Activated CD8-positive, alpha-beta T cell treated with anti-CD3 and anti-CD28 coated beads for 36 hours (primary cell): Measurements from ENCODE around the gene GNS. TPM values are rescaled to one million over a fixed set of nuclear protein-coding genes. Genes with fewer than 3 reads are reported as not detected.

Experiments used
- ATAC-seq: fragments of 200-7000 bp; cut with Tn5 transposase; one replicate; pipeline ENCODE4 v1.10.0; 2021; ENCODE audit warnings: mild to moderate bottlenecking, moderate library complexity
- CTCF ChIA-PET: fragments of 350-600 bp; sonication (Branson Sonifier 250); formaldehyde crosslinking; loops from one replicate; lab custom pipeline; 2021; ENCODE audit warnings: antibody characterized with exemption; lab: Charles Lee
- POLR2A ChIA-PET: fragments of 350-600 bp; sonication (Branson Sonifier 250); formaldehyde crosslinking; loops from one replicate; lab custom pipeline; 2021; ENCODE audit warnings: antibody characterized with exemption; lab: Charles Lee
- DNase-seq: peaks from one replicate; pipeline ENCODE4 v3.0.0-alpha.2; 2020
- H3K27ac Mint-ChIP-seq: one replicate; pipeline ENCODE4 v1.8.0; 2021; ENCODE audit warnings: mild to moderate bottlenecking, mixed read lengths
- H3K27me3 Mint-ChIP-seq: one replicate; pipeline ENCODE4 v1.8.0; 2021; ENCODE audit warnings: mixed read lengths
- H3K36me3 Mint-ChIP-seq: one replicate; pipeline ENCODE4 v1.8.0; 2021; ENCODE audit warnings: low read depth, mixed read lengths
- H3K4me1 Mint-ChIP-seq: one replicate; pipeline ENCODE4 v1.8.0; 2021; ENCODE audit warnings: low read depth, mixed read lengths
- H3K4me3 Mint-ChIP-seq: one replicate; pipeline ENCODE4 v1.8.0; 2021; ENCODE audit warnings: mild to moderate bottlenecking, moderate library complexity, mixed read lengths
- H3K9me3 Mint-ChIP-seq: one replicate; pipeline ENCODE4 v1.8.0; 2021; ENCODE audit warnings: mixed read lengths
- CTCF ChIP-seq: fragments of 200-600 bp; IDR thresholded peaks from one replicate; pipeline ENCODE4 v1.8.0; 2022; ENCODE audit warnings: antibody characterized with exemption, mild to moderate bottlenecking
- intact Hi-C: fragments of 100-400 bp; cut with micrococcal nuclease; formaldehyde crosslinking; loops from one replicate; pipeline ENCODE4 v1.10.0; 2022
- total RNA-seq, 2 experiments: library from RNA; stranded (reverse); gene quantifications; one replicate each; pipeline ENCODE4 v1.2.3, GENCODE V29; 2021

Gene GNS
- total RNA-seq, 2 experiments from 2014 or later = 16.4 to 19.2 TPM

- ChIA-PET POLR2A (no interaction called here), CTCF (interaction anchor here (2.4 to 2.5 kb wide), 2 partner anchors 19 to 167 kb away, joined by 8 to 9 read pairs; no protein-coding TSS in a partner anchor)
- H3K4me3 Mint-ChIP-seq = no peak overlapping the region
- intact Hi-C loops = no loop called here
- no peaks in the 10 kb centered on the region for H3K27me3 Mint-ChIP-seq
- peaks cover 24% of the 10 kb centered on the region for H3K4me1 Mint-ChIP-seq
- DNase-seq (no peak), ATAC-seq (no peak)
- no peaks in the 10 kb centered on the region for H3K9me3 Mint-ChIP-seq
- peaks cover 43% of the 10 kb centered on the region for H3K36me3 Mint-ChIP-seq
- H3K27ac Mint-ChIP-seq = peak overlapping the region; percentile 53
- TF ChIP-seq CTCF = no peak
Measured at GRCh38 chr12:64716839-64717455, 42.3 kb downstream of the GNS start.

- CTCF ChIA-PET = interaction anchor here (0.9 to 2.4 kb wide), 3 partner anchors 21 to 167 kb away, joined by 3 to 9 read pairs (median 4); no protein-coding TSS in a partner anchor
- ATAC-seq (no peak), DNase-seq (no peak)
- peaks cover 24% of the 10 kb centered on the region for H3K4me1 Mint-ChIP-seq
- no peak overlapping the region for H3K4me3 Mint-ChIP-seq
- no peaks in the 10 kb centered on the region for H3K9me3 Mint-ChIP-seq
- no peak for TF ChIP-seq CTCF
- intact Hi-C loops = no loop called here
- H3K27me3 Mint-ChIP-seq = no peaks in the 10 kb centered on the region
- POLR2A ChIA-PET = no interaction called here
- H3K27ac Mint-ChIP-seq = peak overlapping the region; percentile 53
- peaks cover 42% of the 10 kb centered on the region for H3K36me3 Mint-ChIP-seq
Measured at GRCh38 chr12:64716371-64716770, 42.8 kb downstream of the GNS start.

- no peaks in the 10 kb centered on the region for H3K27me3 Mint-ChIP-seq
- H3K9me3 Mint-ChIP-seq = no peaks in the 10 kb centered on the region
- DNase-seq (peak; percentile 62), ATAC-seq (peak; percentile 91)
- ChIA-PET CTCF (interaction anchor here (1.0 kb wide), 1 partner anchor 9 kb away, joined by 4 read pairs; no protein-coding TSS in a partner anchor), POLR2A (interaction anchor here (1.6 kb wide), 1 partner anchor 9 kb away, joined by 7 read pairs; no protein-coding TSS in a partner anchor)
- H3K4me3 Mint-ChIP-seq = no peak overlapping the region
- peaks cover 32% of the 10 kb centered on the region for H3K36me3 Mint-ChIP-seq
- peaks cover 24% of the 10 kb centered on the region for H3K4me1 Mint-ChIP-seq
- intact Hi-C loops = no loop called here
- H3K27ac Mint-ChIP-seq = peak overlapping the region; percentile 59
- TF ChIP-seq CTCF = no peak
Measured at GRCh38 chr12:64714551-64714968, 44.6 kb downstream of the GNS start.

- CTCF ChIA-PET = interaction anchor here (2.4 kb wide), 1 partner anchor 16 kb away, joined by 12 read pairs; no protein-coding TSS in a partner anchor
- DNase-seq = no peak
- intact Hi-C loops = no loop called here
- no peak for TF ChIP-seq CTCF
- H3K4me1 Mint-ChIP-seq = peaks cover 24% of the 10 kb centered on the region
- H3K4me3 Mint-ChIP-seq = no peak overlapping the region
- peak overlapping the region; percentile 40 for H3K27ac Mint-ChIP-seq
- ATAC-seq = no peak
- POLR2A ChIA-PET = interaction anchor here (1.6 kb wide), 1 partner anchor 10 kb away, joined by 7 read pairs; no protein-coding TSS in a partner anchor
- peaks cover 32% of the 10 kb centered on the region for H3K36me3 Mint-ChIP-seq
- no peaks in the 10 kb centered on the region for H3K27me3 Mint-ChIP-seq
- H3K9me3 Mint-ChIP-seq = no peaks in the 10 kb centered on the region
Measured at GRCh38 chr12:64713376-64713775, 45.8 kb downstream of the GNS start.

- no peaks in the 10 kb centered on the region for H3K9me3 Mint-ChIP-seq
- H3K27me3 Mint-ChIP-seq = no peaks in the 10 kb centered on the region
- no peak overlapping the region for H3K27ac Mint-ChIP-seq
- H3K4me3 Mint-ChIP-seq = no peak overlapping the region
- H3K4me1 Mint-ChIP-seq = peaks cover 12% of the 10 kb centered on the region
- intact Hi-C loops = no loop called here
- ATAC-seq (no peak), DNase-seq (no peak)
- ChIA-PET POLR2A (no interaction called here), CTCF (no interaction called here)
- H3K36me3 Mint-ChIP-seq = peaks cover 10% of the 10 kb centered on the region
- TF ChIP-seq CTCF = no peak
Measured at GRCh38 chr12:64709429-64709828, 49.8 kb downstream of the GNS start.
